Measurements from ENCODE around the gene SUGT1.
"Not testable (repeated sequence)": the region's sequence is repeated elsewhere in the genome, so short reads cannot be mapped to it uniquely, and the experiment has no call there.

GRCh38 chr13:52610158-52610557, 42.5 kb upstream of the SUGT1 start:
- TF ChIP-seq CTCF (IDR thresholded peaks at IDR 0.05; ENCODE audit: borderline replicate concordance, extremely low read depth, low read length, poor library complexity, severe bottlenecking); EZH2 (IDR thresholded peaks at IDR 0.05; ENCODE audit: borderline replicate concordance, low read depth, low read length, severe bottlenecking): not testable (repeated sequence)

All from DND-41 (cell line).